ACC112 (cell line): ENCODE measurements around the gene ADGRV1.

ENCODE experiments used
- H2AFZ ChIP-seq: fragments of 200-600 bp; sonication (generic); one replicate; pipeline ENCODE4 v1.6.0; 2017; ENCODE audit warnings: antibody characterized with exemption, low read length; ENCODE audit not compliant: unreplicated experiment
- H3K27ac ChIP-seq: fragments of 200-600 bp; sonication (generic); 2 replicates; pipeline ENCODE4 v1.5.1; 2014; ENCODE audit warnings: low read depth, mild to moderate bottlenecking, antibody characterized with exemption, low read length, moderate library complexity
- H3K27me3 ChIP-seq: fragments of 200-600 bp; sonication (generic); 2 replicates; pipeline ENCODE4 v1.6.1; 2014; ENCODE audit warnings: mild to moderate bottlenecking, antibody characterized with exemption, low read length, moderate library complexity, mixed read lengths; ENCODE audit not compliant: insufficient read depth
- H3K36me3 ChIP-seq: fragments of 200-600 bp; sonication (generic); 2 replicates; pipeline ENCODE4 v1.6.1; 2016; ENCODE audit warnings: mild to moderate bottlenecking, antibody characterized with exemption, low read length, moderate library complexity, mixed read lengths; ENCODE audit not compliant: insufficient read depth
- H3K4me1 ChIP-seq: fragments of 200-600 bp; sonication (generic); one replicate; pipeline ENCODE4 v1.6.1; 2016; ENCODE audit warnings: low read length, mixed read lengths; ENCODE audit not compliant: insufficient read depth, unreplicated experiment, control insufficient read depth
- H3K4me3 ChIP-seq: fragments of 200-600 bp; sonication (generic); 2 replicates; pipeline ENCODE4 v1.5.1; 2014; ENCODE audit warnings: mild to moderate bottlenecking, low read depth, low read length
- H3K79me2 ChIP-seq: fragments of 200-600 bp; sonication (generic); one replicate; pipeline ENCODE4 v1.6.0; 2016; ENCODE audit warnings: low read length; ENCODE audit not compliant: control insufficient read depth, unreplicated experiment, insufficient read depth

ADGRV1 gene

DNA sequence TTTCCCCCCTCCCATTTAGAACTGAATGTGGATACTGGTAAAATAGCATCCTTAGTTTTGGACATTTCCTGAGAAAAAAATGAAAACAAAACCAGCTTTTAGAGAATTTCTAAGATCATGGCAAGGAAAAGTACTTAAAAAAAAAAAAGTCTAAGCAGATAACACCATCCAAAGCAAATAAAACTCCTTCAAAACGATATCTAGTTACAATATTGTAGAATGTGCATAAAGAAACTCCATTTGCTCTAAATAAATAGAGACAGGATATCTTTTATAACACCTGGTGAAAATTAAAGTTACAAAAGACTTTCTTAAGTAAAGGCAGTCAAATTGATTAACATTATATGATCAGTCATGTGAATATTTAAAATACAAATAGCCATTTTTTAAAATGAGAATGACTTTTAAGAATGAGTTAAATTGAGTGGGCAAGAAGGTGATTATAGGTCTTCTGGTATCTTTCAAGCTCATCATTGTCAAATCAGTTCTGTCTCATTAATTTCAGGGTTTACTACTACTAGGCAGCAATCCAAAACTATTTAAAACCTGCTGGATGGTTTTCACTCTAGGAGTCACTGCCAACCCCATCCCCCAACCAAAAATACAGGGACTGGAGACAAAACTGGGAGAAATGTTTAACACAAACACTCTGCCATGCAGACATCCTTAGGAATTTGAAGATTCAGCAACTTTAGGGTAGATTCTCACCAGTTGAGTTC lies 382.6 kb downstream of the ADGRV1 start:
- no peak overlapping the region for H3K4me3 ChIP-seq
- no peaks in the 10 kb centered on the region for H3K36me3 ChIP-seq
- H2AFZ ChIP-seq: peak overlapping the region; percentile 20
- H3K27ac ChIP-seq: no peak overlapping the region
- H3K79me2 ChIP-seq: no peaks in the 10 kb centered on the region
- peaks cover 8% of the 10 kb centered on the region for H3K4me1 ChIP-seq
- H3K27me3 ChIP-seq: no peaks in the 10 kb centered on the region

DNA sequence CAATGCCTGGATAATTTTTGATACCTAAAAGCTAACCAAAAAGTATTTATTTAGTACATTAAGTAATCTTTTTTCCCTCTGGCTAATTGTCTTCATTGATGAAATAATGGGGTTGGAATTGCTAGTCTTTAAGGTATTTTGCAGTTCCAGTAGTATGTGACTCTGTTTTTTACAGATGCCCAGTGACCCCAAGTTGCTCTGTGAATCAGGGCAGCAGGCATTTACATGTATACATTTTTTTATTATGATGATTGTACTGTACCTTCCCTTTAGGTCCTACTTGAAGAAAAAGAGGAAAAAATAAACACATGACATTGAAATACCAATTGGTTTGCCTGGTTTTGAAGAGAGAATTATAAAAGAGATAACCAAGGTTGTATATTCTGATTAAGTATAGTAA lies 385.5 kb downstream of the ADGRV1 start:
- no peaks in the 10 kb centered on the region for H3K79me2 ChIP-seq

DNA sequence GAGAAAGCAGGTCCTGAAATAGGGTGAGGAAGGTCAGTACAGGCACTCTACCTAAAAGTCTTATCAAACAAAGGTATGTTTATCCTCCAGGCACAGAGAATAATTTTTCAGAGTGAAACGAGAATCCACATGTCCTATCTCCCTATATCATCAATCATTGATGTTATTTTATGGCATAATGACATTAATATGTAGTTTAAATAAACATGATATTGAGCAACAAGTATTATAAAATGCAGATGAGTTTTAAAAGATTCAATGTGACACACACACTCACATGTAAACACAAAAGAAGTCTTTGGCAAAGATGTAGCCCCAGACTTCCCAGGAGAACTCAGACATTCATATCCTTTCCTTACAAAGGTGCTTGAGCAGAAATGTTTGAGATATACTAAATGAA lies 389.1 kb downstream of the ADGRV1 start:
- no peaks in the 10 kb centered on the region for H3K4me1 ChIP-seq
- no peaks in the 10 kb centered on the region for H3K27me3 ChIP-seq
- H2AFZ ChIP-seq: no peak overlapping the region
- H3K36me3 ChIP-seq: no peaks in the 10 kb centered on the region
- no peak overlapping the region for H3K27ac ChIP-seq
- H3K4me3 ChIP-seq: no peak overlapping the region
- no peaks in the 10 kb centered on the region for H3K79me2 ChIP-seq

More for the DNA sequence above, 385.5 kb downstream of the ADGRV1 start:
- Histone ChIP-seq H3K36me3 (no peaks in the 10 kb centered on the region), H3K4me3 (no peak overlapping the region), H2AFZ (no peak overlapping the region), H3K27me3 (no peaks in the 10 kb centered on the region), H3K4me1 (peaks cover 8% of the 10 kb centered on the region), H3K27ac (no peak overlapping the region)

DNA sequence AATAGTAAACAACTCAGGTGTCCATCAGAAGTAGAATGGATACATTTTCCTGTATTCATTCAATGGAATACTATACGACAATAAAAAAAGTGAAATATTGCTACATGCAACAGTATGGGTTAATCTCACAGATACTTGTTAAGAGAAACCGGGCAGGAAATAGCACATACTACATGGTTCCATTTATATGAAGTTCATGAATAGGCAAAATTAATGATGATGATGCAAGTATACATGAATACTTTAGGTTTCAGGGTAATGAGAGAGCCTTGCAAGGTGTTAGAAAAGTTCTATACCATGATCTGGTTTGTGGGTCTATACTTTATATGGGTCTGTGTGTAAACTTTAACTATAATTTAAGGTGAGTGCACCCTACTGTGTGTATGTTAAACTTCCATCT lies 390.4 kb downstream of the ADGRV1 start:
- H3K27ac ChIP-seq: no peak overlapping the region
- no peaks in the 10 kb centered on the region for H3K4me1 ChIP-seq
- H2AFZ ChIP-seq: no peak overlapping the region
- H3K4me3 ChIP-seq: no peak overlapping the region
- no peaks in the 10 kb centered on the region for H3K27me3 ChIP-seq
- H3K79me2 ChIP-seq: no peaks in the 10 kb centered on the region
- H3K36me3 ChIP-seq: no peaks in the 10 kb centered on the region

DNA sequence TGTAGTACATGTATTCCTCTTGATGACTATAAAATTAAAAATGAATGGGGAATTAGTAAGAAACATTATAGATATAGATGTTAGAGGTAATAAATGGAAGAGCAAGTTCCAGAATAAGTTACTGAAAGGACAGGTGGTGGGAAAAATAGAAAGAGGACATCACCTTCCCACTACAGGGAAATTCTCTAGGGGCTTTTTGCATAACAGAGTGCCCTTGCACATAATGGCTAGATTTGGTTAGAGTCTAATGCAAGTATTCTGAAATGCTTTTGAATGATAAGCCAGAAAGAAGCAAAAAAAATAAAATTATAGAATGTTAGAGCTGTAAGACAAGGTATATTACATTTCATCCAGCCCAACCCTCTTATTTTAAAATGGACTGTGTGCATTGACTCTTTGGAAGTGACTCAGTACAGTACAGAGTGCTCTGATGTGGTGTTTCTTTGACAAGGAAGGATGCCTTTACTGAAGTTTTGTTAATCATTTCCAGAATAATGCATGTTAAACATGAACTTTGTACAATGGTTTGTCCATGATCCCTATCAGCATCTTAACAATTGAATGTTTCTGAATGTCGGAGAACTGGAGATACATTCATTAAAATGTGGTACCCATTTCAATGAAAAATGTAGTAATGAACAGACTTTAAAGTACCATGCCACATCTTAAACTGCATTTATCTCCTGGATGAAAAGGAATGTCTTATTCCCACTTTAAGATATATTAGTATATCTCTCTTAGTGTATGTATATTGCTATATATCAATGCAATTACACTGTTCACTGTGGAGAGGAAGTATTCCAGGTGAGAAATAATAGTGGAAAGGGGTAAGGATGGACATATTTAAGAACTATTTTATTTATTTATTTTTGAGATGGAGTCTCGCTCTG lies 391.1 kb downstream of the ADGRV1 start:
- Histone ChIP-seq H3K27me3 (no peaks in the 10 kb centered on the region), H2AFZ (no peak overlapping the region), H3K79me2 (no peaks in the 10 kb centered on the region), H3K27ac (no peak overlapping the region), H3K4me3 (no peak overlapping the region), H3K36me3 (no peaks in the 10 kb centered on the region), H3K4me1 (no peaks in the 10 kb centered on the region)

DNA sequence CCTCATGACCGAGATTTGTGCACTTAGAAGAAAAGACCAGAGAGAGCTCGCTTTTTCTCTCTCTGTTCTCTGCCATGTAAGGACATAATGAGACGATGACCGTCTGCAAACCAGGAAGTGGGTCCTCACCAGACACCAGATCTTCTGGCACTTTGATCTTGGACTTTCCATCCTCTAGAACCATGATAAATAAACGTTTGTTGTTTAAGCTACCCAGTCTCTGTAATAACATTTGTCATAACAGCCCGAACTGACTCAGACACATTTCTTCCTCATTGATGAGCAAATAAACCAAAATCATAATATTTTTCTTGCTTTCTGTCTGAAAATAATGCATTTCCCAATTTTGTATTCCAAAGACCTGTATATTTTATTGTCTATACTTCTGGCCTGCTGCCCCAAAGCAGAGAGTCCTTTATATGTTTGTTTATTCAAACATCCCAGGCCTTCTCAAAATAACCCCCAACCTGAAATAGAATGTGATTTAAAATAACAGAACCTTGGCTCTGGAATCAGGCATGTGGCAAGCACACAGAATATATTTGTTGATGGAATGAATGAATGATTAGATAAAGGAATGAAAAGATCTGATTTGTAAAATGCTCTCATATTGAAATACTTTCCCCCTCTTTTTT lies 396.5 kb downstream of the ADGRV1 start:
- peaks cover 22% of the 10 kb centered on the region for H3K4me1 ChIP-seq
- no peaks in the 10 kb centered on the region for H3K27me3 ChIP-seq
- H3K27ac ChIP-seq: peak overlapping the region; percentile 53
- H2AFZ ChIP-seq: no peak overlapping the region
- H3K36me3 ChIP-seq: no peaks in the 10 kb centered on the region
- H3K4me3 ChIP-seq: no peak overlapping the region
- no peaks in the 10 kb centered on the region for H3K79me2 ChIP-seq

DNA sequence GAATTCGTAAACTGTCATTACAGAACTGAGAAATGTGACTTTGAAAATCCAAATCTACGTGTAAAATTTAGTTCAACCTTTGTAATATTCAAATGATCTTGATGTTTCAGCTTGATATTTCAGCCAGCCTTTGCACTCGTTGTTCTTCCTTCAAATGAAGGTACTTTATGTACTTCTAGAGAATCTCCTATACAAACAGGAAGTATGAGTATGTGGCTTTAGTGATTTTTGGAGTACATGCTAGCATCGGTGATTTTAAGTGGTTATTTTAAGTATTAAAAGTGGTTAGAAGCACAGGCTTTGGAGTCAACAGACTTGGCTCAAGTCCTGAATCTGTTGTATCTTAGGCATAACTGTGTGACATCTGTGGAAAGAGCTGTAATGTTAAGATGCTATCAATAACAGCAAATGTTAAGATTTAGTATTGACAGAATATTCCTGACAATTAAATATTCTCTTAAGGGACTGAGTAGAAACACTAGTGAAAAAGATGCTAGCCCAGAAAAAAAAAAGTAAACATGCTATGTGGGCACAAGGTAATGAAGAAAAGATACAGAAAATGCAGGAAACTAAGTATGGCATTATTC lies 398.0 kb downstream of the ADGRV1 start:
- Histone ChIP-seq H3K4me3 (no peak overlapping the region), H3K27me3 (no peaks in the 10 kb centered on the region), H3K36me3 (no peaks in the 10 kb centered on the region), H3K27ac (peak overlapping the region; percentile 53), H3K79me2 (no peaks in the 10 kb centered on the region), H2AFZ (peak overlapping the region; percentile 68), H3K4me1 (peaks cover 22% of the 10 kb centered on the region)

DNA sequence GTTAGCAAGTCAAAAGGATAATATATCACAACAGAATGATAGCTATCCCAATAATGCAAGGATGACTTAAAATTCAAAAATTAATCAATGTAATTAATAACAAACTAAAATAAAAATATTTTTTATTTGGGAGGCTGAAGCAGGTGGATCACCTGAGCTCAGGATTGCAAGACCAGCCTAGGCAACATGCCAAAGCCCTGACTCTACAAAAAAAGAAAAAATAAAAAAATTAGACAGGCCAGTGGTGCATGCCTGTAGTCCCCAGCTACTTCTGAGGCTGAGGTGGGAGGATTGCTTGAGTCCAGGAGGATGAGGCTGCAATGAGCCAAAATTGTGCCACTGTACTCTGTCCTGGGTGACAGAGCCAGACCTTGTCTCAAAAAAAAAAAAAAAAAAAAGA lies 399.3 kb downstream of the ADGRV1 start:
- Histone ChIP-seq H3K27ac (no peak overlapping the region), H3K4me1 (peaks cover 25% of the 10 kb centered on the region), H3K79me2 (no peaks in the 10 kb centered on the region), H3K4me3 (no peak overlapping the region), H2AFZ (no peak overlapping the region), H3K27me3 (no peaks in the 10 kb centered on the region), H3K36me3 (no peaks in the 10 kb centered on the region)

DNA sequence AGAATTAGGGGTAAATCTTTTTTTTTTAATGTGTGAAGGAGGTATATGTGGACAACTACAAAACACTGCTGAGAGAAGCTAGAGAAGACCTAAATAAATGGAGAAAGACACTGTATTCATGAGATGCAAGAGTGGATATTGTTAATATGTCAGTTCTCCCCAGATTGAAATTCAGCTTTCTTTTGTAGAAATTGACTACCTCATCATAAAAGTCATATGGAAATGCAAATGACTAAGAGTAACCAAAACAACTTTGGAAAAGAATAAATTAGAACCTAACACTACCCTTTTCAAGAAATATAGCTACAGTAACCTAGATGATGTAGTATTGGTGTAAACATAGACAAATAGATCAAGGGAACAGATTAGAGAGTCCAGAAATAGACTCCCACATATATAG lies 400.7 kb downstream of the ADGRV1 start:
- Histone ChIP-seq H3K4me1 (peaks cover 25% of the 10 kb centered on the region), H2AFZ (no peak overlapping the region), H3K27me3 (no peaks in the 10 kb centered on the region), H3K4me3 (no peak overlapping the region), H3K79me2 (no peaks in the 10 kb centered on the region), H3K36me3 (no peaks in the 10 kb centered on the region), H3K27ac (no peak overlapping the region)

DNA sequence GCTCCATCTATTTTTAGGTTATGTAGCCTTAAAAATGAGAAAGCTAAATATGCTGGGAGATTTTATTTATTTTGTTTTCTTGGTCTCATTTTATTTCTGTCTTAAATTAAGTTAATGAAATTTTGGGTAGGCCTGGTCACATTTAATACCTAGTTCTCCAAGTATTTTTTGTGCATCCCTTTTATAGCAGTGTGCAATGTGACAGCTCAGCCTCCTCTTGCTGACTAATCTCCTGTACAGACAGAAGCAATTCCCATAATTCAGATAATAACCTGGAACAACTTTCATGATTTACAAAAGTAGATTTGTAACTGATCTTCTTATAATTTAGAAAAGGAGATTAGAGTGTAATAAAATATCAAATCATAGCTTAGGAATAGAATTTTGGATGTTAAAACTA lies 403.9 kb downstream of the ADGRV1 start:
- Histone ChIP-seq H3K27me3 (no peaks in the 10 kb centered on the region), H3K4me3 (no peak overlapping the region), H3K27ac (no peak overlapping the region), H3K4me1 (peaks cover 16% of the 10 kb centered on the region), H3K36me3 (no peaks in the 10 kb centered on the region), H2AFZ (no peak overlapping the region), H3K79me2 (no peaks in the 10 kb centered on the region)
